Heart right ventricle (tissue), 16 donors: ENCODE measurements around the gene AK2. TPM values are rescaled to one million over a fixed set of nuclear protein-coding genes. Genes with fewer than 3 reads are reported as not detected.

Experiments
- ATAC-seq, 8 donors: fragments of 200-7000 bp; cut with Tn5 transposase; one replicate each; pipeline ENCODE4 v1.9.1; 2020; ENCODE audit warnings: mild to moderate bottlenecking in 8 of 8, moderate library complexity in 8 of 8, moderate number of reproducible peaks in 1 of 8
- DNase-seq, 2 donors: peaks; one replicate each; pipeline ENCODE4 v3.0.0-alpha.2; 2020
- H3K27ac ChIP-seq, 10 donors: fragments of 200-600 bp; sonication (generic) in 2 of 10; one replicate each; pipeline versions ENCODE4 v1.5.0 to v1.8.0; 2020 to 2022; ENCODE audit warnings: mild to moderate bottlenecking in 3 of 10
- H3K27me3 ChIP-seq, 7 donors: fragments of 200-600 bp; one replicate each; pipeline ENCODE4 v1.8.0; 2021 to 2022; ENCODE audit warnings: mild to moderate bottlenecking in 2 of 7
- H3K36me3 ChIP-seq, 9 donors: fragments of 200-600 bp; sonication (generic) in 1 of 9; one replicate each; pipeline versions ENCODE4 v1.5.0 to v1.8.0; 2020 to 2022; ENCODE audit warnings: mild to moderate bottlenecking in 2 of 9
- H3K4me1 ChIP-seq, 9 donors: fragments of 200-600 bp; sonication (generic) in 1 of 9; one replicate each; pipeline versions ENCODE4 v1.5.0 to v1.8.0; 2020 to 2022; ENCODE audit warnings: mild to moderate bottlenecking in 4 of 9
- H3K4me3 ChIP-seq, 10 donors: fragments of 200-600 bp; sonication (generic) in 2 of 10; one replicate each; pipeline versions ENCODE4 v1.5.0 to v1.8.0; 2020 to 2022; ENCODE audit warnings: mild to moderate bottlenecking in 7 of 10, moderate library complexity in 2 of 10
- H3K9me3 ChIP-seq, 11 donors: fragments of 200-600 bp in 10 of 11; sonication (generic) in 2 of 11; one replicate each; pipeline versions ENCODE4 v1.5.0 to v1.8.0; 2013 to 2022; ENCODE audit warnings: mild to moderate bottlenecking in 2 of 11, control low read depth in 1 of 11, moderate library complexity in 1 of 11
- CTCF ChIP-seq, 9 donors: fragments of 200-600 bp; sonication (generic) in 2 of 9; IDR thresholded peaks; one replicate each; pipeline versions ENCODE4 v1.5.0 to v1.8.0; 2021 to 2022; ENCODE audit warnings: antibody characterized with exemption in 9 of 9, mild to moderate bottlenecking in 5 of 9, moderate library complexity in 1 of 9
- WGBS, 2 donors: extraction: QIAGEN DNeasy Blood & Tissue Kit; methylation state at CpG; one replicate each; pipeline ENCODE4 v1.1.7; 2013; ENCODE audit warnings: inconsistent platforms in 1 of 2; 5-methylcytosine and 5-hydroxymethylcytosine counted together
- intact Hi-C, 10 donors: fragments of 100-400 bp; cut with DNase I; formaldehyde crosslinking; loops; one replicate each; pipeline versions ENCODE4 v1.11.1 to v1.14.2; 2022
- polyA plus RNA-seq, 2 donors: library from polyadenylated mRNA; stranded (reverse); fragments of 200-250 nt; gene quantifications; one replicate each; pipeline ENCODE4 v1.2.3, GENCODE V29; 2013
- total RNA-seq, 10 donors: library from RNA; stranded (reverse); fragmentation: NEBNext Ultra II Directional in 3 of 10; extraction: Animal tissue kit (Norgen Biotek cat#: 25700) in 3 of 10; gene quantifications; one replicate each; pipeline versions ENCODE4 v1.2.1 to v1.2.4, GENCODE V29; 2021 to 2023
- donor health status: Arrhythmogenic right ventricular cardiomyopathy.
- donor health status: ischemic (EF 13 %, LVEDD 7.1; RV severe dilation, severe dysfunction).
- donor health status: healthy with polysubstance abuse.
- donor health status: DM: no; HTN: yes; CAD: no.
- donor health status: DM: no; HTN: no; CAD: no.
- donor health status: ischemic (EF 25% LVEDD 6.9; RV normal size, moderate dysfunction).
- donor health status: ischemic (EF 25% LVEDD 5.7; RV mildly dilated, moderate dysfunction).
- donor health status: healthy.
- donor health status: DM: yes; HTN: yes; CAD: no.
- donor health status: Ischemic cardiomyopathy.
- donor health status: ischemic (EF 35%, LVEDD 5.7; RV mildly dilated, moderate dysfunction).
- donor health status: nonischemic (EF 11% LVEDD 7.7; RV severe dilation, severe dysfunction).
- donor health status: DM: yes; HTN: yes; CAD: no.
- donor health status: PGD.
- donor health status: ischemic (EF 29% LVEDD 5.4; RV normal size, mild dysfunction).
- donor health status: nonischemic (EF 23%, LVEDD 6.1; RV moderate dilation, normal function).

Gene AK2
- total and polyA plus RNA-seq, 12 donors: 93.3 to 305 (median 118) TPM

GRCh38 chr1:33082575-33083108 lies 46.0 kb upstream of the AK2 start:
- DNase-seq: no peak
- no peak for ATAC-seq
- Histone ChIP-seq H3K27me3 (peaks cover 0 to 18% (median 0%) of the 10 kb centered on the region in 7 donors), H3K4me3 (peak overlapping the region in 5 of 10 donors; percentile 72 to 97 (median 86)), H3K27ac (peak overlapping the region in 1 of 10 donors; percentile 81), H3K4me1 (peaks cover 0 to 29% (median 23%) of the 10 kb centered on the region in 9 donors), H3K9me3 (no peaks in the 10 kb centered on the region), H3K36me3 (peaks cover 0 to 5% (median 0%) of the 10 kb centered on the region in 9 donors)
- WGBS, 2 donors: 77 to 79% methylated on average over 6 of the region's 6 CpGs
- intact Hi-C loops: loop anchor here in 8 of 10 donors (2.0 to 10.0 kb wide), 7 partner anchors 148 to 370 kb away; partner anchors contain the start of genes FNDC5 (in 1 of the 8), S100PBP (in 1 of the 8) and YARS1 (in 1 of the 8)
- TF ChIP-seq CTCF (IDR thresholded peaks at IDR 0.05): no peak

- 11 to 17% methylated on average over 35 of the region's 35 CpGs for whole genome bisulfite sequencing, 2 donors
- H3K27ac ChIP-seq: peak overlapping the region in 6 of 10 donors; percentile 41 to 81 (median 70)
- H3K9me3 ChIP-seq: no peaks in the 10 kb centered on the region
- DNase-seq (peak in 1 of 2 donors; percentile 20), ATAC-seq (peak in 7 of 8 donors; percentile 1 to 37 (median 10))
- intact Hi-C loops: loop anchor here in 8 of 10 donors (2.0 to 10.0 kb wide), 7 partner anchors 147 to 369 kb away; partner anchors contain the start of genes FNDC5 (in 1 of the 8), S100PBP (in 1 of the 8) and YARS1 (in 1 of the 8)
- H3K4me3 ChIP-seq: peak overlapping the region; percentile 64 to 97 (median 75)
- peaks cover 0 to 29% (median 23%) of the 10 kb centered on the region in 9 donors for H3K4me1 ChIP-seq
- H3K36me3 ChIP-seq: peaks cover 0 to 3% (median 0%) of the 10 kb centered on the region in 9 donors
- TF ChIP-seq CTCF (IDR thresholded peaks at IDR 0.05): no peak
- peaks cover 0 to 18% (median 0%) of the 10 kb centered on the region in 7 donors for H3K27me3 ChIP-seq
Observed at GRCh38 chr1:33081554-33082305, 45.0 kb upstream of the AK2 start.

GRCh38 chr1:33080885-33081553 lies 44.3 kb upstream of the AK2 start, which contains the start of gene AZIN2:
Gene AZIN2, plus strand, starts transcription at chr1:33081153. Its CDS starts 1,097 bp downstream, at chr1:33082250.
- Histone ChIP-seq H3K4me3 (peak within 1 kb of the TSS; percentile 64 to 97 (median 75)), H3K27me3 (peaks cover 0 to 18% (median 0%) of the 10 kb centered on the region in 7 donors), H3K36me3 (peaks cover 0 to 3% (median 0%) of the 10 kb centered on the region in 9 donors), H3K27ac (peak within 1 kb of the TSS in 6 of 10 donors; percentile 41 to 81 (median 70)), H3K9me3 (no peaks in the 10 kb centered on the region), H3K4me1 (peaks cover 0 to 23% (median 20%) of the 10 kb centered on the region in 9 donors)
- WGBS, 2 donors: 0 to 1% methylated on average over 43 to 52 of the region's 52 CpGs
- intact Hi-C loops: loop anchor here in 7 of 10 donors (5.0 to 10.0 kb wide), 6 partner anchors 146 to 369 kb away; partner anchors contain the start of genes FNDC5 (in 1 of the 7), S100PBP (in 1 of the 7) and YARS1 (in 1 of the 7)
- DNase-seq (peak; percentile 97 to 98), ATAC-seq (peak; percentile 97 to 99 (median 99))
- TF ChIP-seq CTCF (IDR thresholded peaks at IDR 0.05): peak in 1 of 9 donors; percentile 18
